Vagina (tissue), 2 donors: Measurements from ENCODE around the gene SHLD1. TPM values are rescaled to one million over a fixed set of nuclear protein-coding genes. Genes with fewer than 3 reads are reported as not detected.

Experiments
- DNase-seq, 2 donors: peaks; one replicate each; pipeline ENCODE4 v3.0.0-alpha.2; 2017; ENCODE audit errors: extremely low spot score in 2 of 2
- H3K27ac ChIP-seq: fragments of 200-600 bp; sonication (generic); one replicate; pipeline ENCODE4 v1.5.1; 2019
- H3K27me3 ChIP-seq: fragments of 200-600 bp; sonication (generic); one replicate; pipeline ENCODE4 v1.5.1; 2019
- H3K36me3 ChIP-seq, 2 donors: fragments of 200-600 bp; sonication (generic); one replicate each; pipeline ENCODE4 v1.5.1; 2017 to 2019
- H3K4me1 ChIP-seq: fragments of 200-600 bp; sonication (generic); one replicate; pipeline ENCODE4 v1.5.1; 2019
- H3K4me3 ChIP-seq, 2 donors: fragments of 200-600 bp; sonication (generic); 1 replicate in 1 of 2; 2 replicates in 1 of 2; pipeline ENCODE4 v1.5.1; 2016 to 2019
- H3K9me3 ChIP-seq: fragments of 200-600 bp; sonication (generic); one replicate; pipeline ENCODE4 v1.5.1; 2019
- CTCF ChIP-seq, 3 experiments: fragments of 450-650 bp in 2 of 3; fragments of 200-600 bp in 1 of 3; sonication (generic) in 1 of 3; IDR thresholded peaks; one replicate each; pipeline ENCODE4 v1.5.1; 2017 to 2019; ENCODE audit warnings: antibody characterized with exemption in 3 of 3, mild to moderate bottlenecking in 2 of 3, moderate library complexity in 2 of 3
- POLR2A ChIP-seq, 2 donors: fragments of 450-650 bp; IDR thresholded peaks; one replicate each; pipeline ENCODE4 v1.6.1; 2017; ENCODE audit warnings: antibody characterized with exemption in 2 of 2, mild to moderate bottlenecking in 2 of 2, moderate library complexity in 2 of 2
- POLR2AphosphoS5 ChIP-seq, 2 donors: sonication (generic); formaldehyde crosslinking; IDR thresholded peaks; one replicate each; pipeline ENCODE4 v1.9.0; 2017; ENCODE audit warnings: antibody characterized with exemption in 2 of 2, mild to moderate bottlenecking in 2 of 2, low read depth in 1 of 2; ENCODE audit not compliant: insufficient read depth in 1 of 2
- intact Hi-C: fragments of 100-400 bp; cut with DNase I; formaldehyde crosslinking; loops from one replicate; pipeline ENCODE4 v1.15.1; 2023
- total RNA-seq: library from RNA; depleted of rRNA; stranded (reverse); fragments of >200 nt; gene quantifications from one replicate; pipeline ENCODE4 v1.2.3, GENCODE V29; 2016

SHLD1 gene
- total RNA-seq, 1 donor from 2014 or later: 0.98 TPM

GRCh38 chr20:5811746-5812145, 61.5 kb downstream of the SHLD1 start:
- Histone ChIP-seq H3K9me3 (no peaks in the 10 kb centered on the region), H3K4me1 (no peaks in the 10 kb centered on the region), H3K27ac (no peak overlapping the region), H3K27me3 (no peaks in the 10 kb centered on the region), H3K36me3 (no peaks in the 10 kb centered on the region), H3K4me3 (no peak overlapping the region)
- intact Hi-C loops: no loop called here
- TF ChIP-seq POLR2AphosphoS5 (IDR thresholded peaks at IDR 0.05; ENCODE audit: insufficient read depth in 1 of 2, low read depth in 1 of 2) (no peak), CTCF (IDR thresholded peaks at IDR 0.05) (no peak), POLR2A (IDR thresholded peaks at IDR 0.05) (no peak)
- no peak for DNase-seq

- Histone ChIP-seq H3K27ac (no peak overlapping the region), H3K36me3 (no peaks in the 10 kb centered on the region), H3K27me3 (no peaks in the 10 kb centered on the region), H3K9me3 (no peaks in the 10 kb centered on the region), H3K4me1 (no peaks in the 10 kb centered on the region), H3K4me3 (no peak overlapping the region)
- TF ChIP-seq CTCF (IDR thresholded peaks at IDR 0.05) (no peak), POLR2A (IDR thresholded peaks at IDR 0.05) (no peak), POLR2AphosphoS5 (IDR thresholded peaks at IDR 0.05; ENCODE audit: insufficient read depth in 1 of 2, low read depth in 1 of 2) (no peak)
- intact Hi-C loops: no loop called here
- no peak for DNase-seq
Observed at GRCh38 chr20:5818346-5818681, 68.1 kb downstream of the SHLD1 start.

GRCh38 chr20:5820738-5821137, 70.5 kb downstream of the SHLD1 start:
- Histone ChIP-seq H3K4me1 (no peaks in the 10 kb centered on the region), H3K27me3 (no peaks in the 10 kb centered on the region), H3K9me3 (no peaks in the 10 kb centered on the region), H3K36me3 (no peaks in the 10 kb centered on the region), H3K4me3 (no peak overlapping the region), H3K27ac (no peak overlapping the region)
- no peak for TF ChIP-seq POLR2A (IDR thresholded peaks at IDR 0.05)
- DNase-seq: no peak
- intact Hi-C loops: no loop called here

- intact Hi-C loops: no loop called here
- no peak for DNase-seq
- TF ChIP-seq POLR2A (IDR thresholded peaks at IDR 0.05) (no peak), POLR2AphosphoS5 (IDR thresholded peaks at IDR 0.05; ENCODE audit: insufficient read depth in 1 of 2, low read depth in 1 of 2) (no peak), CTCF (IDR thresholded peaks at IDR 0.05) (no peak)
Observed at GRCh38 chr20:5821627-5822215, 71.5 kb downstream of the SHLD1 start.

GRCh38 chr20:5822569-5822968, 72.4 kb downstream of the SHLD1 start:
- intact Hi-C loops: no loop called here
- Histone ChIP-seq H3K9me3 (no peaks in the 10 kb centered on the region), H3K27me3 (no peaks in the 10 kb centered on the region), H3K4me1 (no peaks in the 10 kb centered on the region), H3K4me3 (no peak overlapping the region), H3K27ac (no peak overlapping the region), H3K36me3 (no peaks in the 10 kb centered on the region)
- no peak for DNase-seq
- TF ChIP-seq POLR2A (IDR thresholded peaks at IDR 0.05): no peak
- no peak for TF ChIP-seq POLR2AphosphoS5 (IDR thresholded peaks at IDR 0.05; ENCODE audit: insufficient read depth in 1 of 2, low read depth in 1 of 2)
- no peak for TF ChIP-seq CTCF (IDR thresholded peaks at IDR 0.05)

More at GRCh38 chr20:5821627-5822215, 71.5 kb downstream of the SHLD1 start:
- H3K36me3 ChIP-seq: no peaks in the 10 kb centered on the region
- H3K27me3 ChIP-seq: no peaks in the 10 kb centered on the region
- no peaks in the 10 kb centered on the region for H3K9me3 ChIP-seq
- no peaks in the 10 kb centered on the region for H3K4me1 ChIP-seq
- no peak overlapping the region for H3K27ac ChIP-seq
- no peak overlapping the region for H3K4me3 ChIP-seq
